GM12872 (cell line): Measurements from ENCODE around the gene CRTC1.

Source experiments
- CTCF ChIP-seq: IDR thresholded peaks from 3 replicates; pipeline ENCODE4 v1.5.1; 2011; ENCODE audit warnings: low read depth, mild to moderate bottlenecking, low read length, moderate library complexity; ENCODE audit not compliant: insufficient read depth

CRTC1 gene

GRCh38 chr19:18660939-18661670 lies 22.4 kb upstream of the CRTC1 start:
- TF ChIP-seq CTCF, result no peak

GRCh38 chr19:18662972-18663732 lies 20.3 kb upstream of the CRTC1 start:
- TF ChIP-seq CTCF, result no peak

- no peak for TF ChIP-seq CTCF
Measured at GRCh38 chr19:18663940-18664530, 19.4 kb upstream of the CRTC1 start.

- TF ChIP-seq CTCF, result no peak
Measured at GRCh38 chr19:18665771-18666202, 17.7 kb upstream of the CRTC1 start.

- no peak for TF ChIP-seq CTCF
Measured at GRCh38 chr19:18666317-18666716, 17.2 kb upstream of the CRTC1 start.

- no peak for TF ChIP-seq CTCF
Measured at GRCh38 chr19:18666784-18667183, 16.7 kb upstream of the CRTC1 start.

- TF ChIP-seq CTCF, result no peak
Measured at GRCh38 chr19:18667531-18668251, 15.8 kb upstream of the CRTC1 start.
